Measurements from ENCODE around the gene TAS2R14. TPM values are rescaled to one million over a fixed set of nuclear protein-coding genes. Genes with fewer than 3 reads are reported as not detected.

TAS2R14 gene
- total RNA-seq, 6 experiments from 2014 or later, result 0.81 to 4.2 (median 1.6) TPM

GRCh38 chr12:10943167-10943566 is 4.1 kb upstream of the TAS2R14 start:
- H3K36me3 ChIP-seq, result no peaks in the 10 kb centered on the region
- H3K4me1 ChIP-seq, result no peaks in the 10 kb centered on the region
- no peaks in the 10 kb centered on the region for H3K27me3 ChIP-seq
- no peak for TF ChIP-seq POLR2A (IDR thresholded peaks at IDR 0.05)
- no peak for TF ChIP-seq CTCF (IDR thresholded peaks at IDR 0.05)
- ATAC-seq (no peak), DNase-seq (no peak)
- intact Hi-C loops (cut with DNase I), result no loop called here
- no peaks in the 10 kb centered on the region for H3K9me3 ChIP-seq
- no peak overlapping the region for H3K27ac ChIP-seq
- 89% methylated on average over 2 of the region's 2 CpGs for WGBS (ENCODE audit: insufficient coverage, low coverage, low lambda C conversion rate, missing lambda C conversion rate)
- no peak overlapping the region for H3K4me3 ChIP-seq

GRCh38 chr12:10941916-10942607 is 3.0 kb upstream of the TAS2R14 start:
- Histone ChIP-seq H3K27ac (no peak overlapping the region), H3K36me3 (no peaks in the 10 kb centered on the region), H3K27me3 (no peaks in the 10 kb centered on the region), H3K4me3 (no peak overlapping the region), H3K9me3 (no peaks in the 10 kb centered on the region), H3K4me1 (no peaks in the 10 kb centered on the region)
- WGBS (ENCODE audit: insufficient coverage, low coverage, low lambda C conversion rate, missing lambda C conversion rate), result 100% methylated on average over 1 of the region's 4 CpGs
- TF ChIP-seq CTCF (IDR thresholded peaks at IDR 0.05) (no peak), POLR2A (IDR thresholded peaks at IDR 0.05) (no peak)
- DNase-seq (no peak), ATAC-seq (peak; percentile 26 to 37 (median 32))
- intact Hi-C loops (cut with DNase I), result no loop called here

GRCh38 chr12:10941369-10941768 is 2.3 kb upstream of the TAS2R14 start:
- no peaks in the 10 kb centered on the region for H3K9me3 ChIP-seq
- no peak for TF ChIP-seq POLR2A (IDR thresholded peaks at IDR 0.05)
- TF ChIP-seq CTCF (IDR thresholded peaks at IDR 0.05), result no peak
- H3K36me3 ChIP-seq, result no peaks in the 10 kb centered on the region
- H3K4me1 ChIP-seq, result no peaks in the 10 kb centered on the region
- no peak for ATAC-seq
- no peak overlapping the region for H3K4me3 ChIP-seq
- DNase-seq, result no peak
- H3K27me3 ChIP-seq, result no peaks in the 10 kb centered on the region
- intact Hi-C loops (cut with DNase I), result no loop called here
- H3K27ac ChIP-seq, result no peak overlapping the region

GRCh38 chr12:10940389-10940788 is 1.3 kb upstream of the TAS2R14 start:
- H3K27ac ChIP-seq, result no peak overlapping the region
- no peaks in the 10 kb centered on the region for H3K36me3 ChIP-seq
- peak in 1 of 4 donors; percentile 37 for ATAC-seq
- no peak for DNase-seq
- WGBS (ENCODE audit: insufficient coverage, low coverage, low lambda C conversion rate, missing lambda C conversion rate), result 88% methylated on average over 2 of the region's 2 CpGs
- H3K9me3 ChIP-seq, result no peaks in the 10 kb centered on the region
- no peak overlapping the region for H3K4me3 ChIP-seq
- TF ChIP-seq CTCF (IDR thresholded peaks at IDR 0.05) (no peak), POLR2A (IDR thresholded peaks at IDR 0.05) (no peak)
- H3K4me1 ChIP-seq, result no peaks in the 10 kb centered on the region
- no peaks in the 10 kb centered on the region for H3K27me3 ChIP-seq
- intact Hi-C loops (cut with DNase I), result no loop called here

GRCh38 chr12:10936506-10936905 is 2.6 kb downstream of the TAS2R14 start:
- DNase-seq (no peak), ATAC-seq (no peak)
- H3K4me1 ChIP-seq, result no peaks in the 10 kb centered on the region
- TF ChIP-seq POLR2A (IDR thresholded peaks at IDR 0.05), result no peak
- TF ChIP-seq CTCF (IDR thresholded peaks at IDR 0.05), result no peak
- no peaks in the 10 kb centered on the region for H3K9me3 ChIP-seq
- intact Hi-C loops (cut with DNase I), result no loop called here
- WGBS (ENCODE audit: insufficient coverage, low coverage, low lambda C conversion rate, missing lambda C conversion rate), result 75% methylated on average over 1 of the region's 1 CpG
- no peak overlapping the region for H3K4me3 ChIP-seq
- H3K27ac ChIP-seq, result no peak overlapping the region
- no peaks in the 10 kb centered on the region for H3K36me3 ChIP-seq
- no peaks in the 10 kb centered on the region for H3K27me3 ChIP-seq

Measured in right lobe of liver (tissue), 6 donors.